CD4-positive, CD25-positive, alpha-beta regulatory T cell (primary cell): ENCODE results near the gene GPC5. TPM values are rescaled to one million over a fixed set of nuclear protein-coding genes. Genes with fewer than 3 reads are reported as not detected.

Source experiments
- ATAC-seq, 2 donors: fragments of 150-1000 bp; cut with Tn5 transposase; one replicate each; pipeline ENCODE4 v1.10.0; 2021; ENCODE audit warnings: low read depth in 2 of 2, moderate number of reproducible peaks in 2 of 2, moderate library complexity in 1 of 2
- DNase-seq, 3 donors: peaks; one replicate each; pipeline versions ENCODE4 v3.0.0 to v3.0.0-alpha.2; 2012 to 2022; ENCODE audit warnings: mixed read lengths in 1 of 3
- H3K27ac ChIP-seq: one replicate; pipeline ENCODE4 v1.7.0; 2013; ENCODE audit warnings: mild to moderate bottlenecking, low read length; ENCODE audit not compliant: insufficient read depth, poor library complexity, severe bottlenecking
- H3K27me3 ChIP-seq: one replicate; pipeline ENCODE4 v1.7.0; 2013; ENCODE audit warnings: low read length; ENCODE audit not compliant: control insufficient read depth, insufficient read depth
- H3K36me3 ChIP-seq: one replicate; pipeline ENCODE4 v1.7.0; 2013; ENCODE audit warnings: mild to moderate bottlenecking, low read length, moderate library complexity; ENCODE audit not compliant: control insufficient read depth, insufficient read depth
- H3K4me1 ChIP-seq: 2 replicates; pipeline ENCODE4 v1.7.0; 2013; ENCODE audit warnings: mild to moderate bottlenecking, low read length; ENCODE audit not compliant: insufficient read depth, control insufficient read depth, poor library complexity, severe bottlenecking
- H3K4me3 ChIP-seq: one replicate; pipeline ENCODE4 v1.7.0; 2013; ENCODE audit warnings: low read depth, mild to moderate bottlenecking, low read length, moderate library complexity
- H3K9me3 ChIP-seq, 2 experiments: 1 replicate in 1 of 2; 2 replicates in 1 of 2; pipeline ENCODE4 v1.7.0; 2013; ENCODE audit warnings: low read length in 2 of 2, mild to moderate bottlenecking in 1 of 2, moderate library complexity in 1 of 2; ENCODE audit not compliant: control insufficient read depth in 2 of 2
- H3K27ac Mint-ChIP-seq, 3 donors: one replicate each; pipeline ENCODE4 v1.8.0; 2020 to 2022; ENCODE audit warnings: mild to moderate bottlenecking in 3 of 3, mixed read lengths in 3 of 3, moderate library complexity in 2 of 3
- H3K27me3 Mint-ChIP-seq: one replicate; pipeline ENCODE4 v1.8.0; 2022; ENCODE audit warnings: mild to moderate bottlenecking, mixed read lengths
- H3K36me3 Mint-ChIP-seq: one replicate; pipeline ENCODE4 v1.8.0; 2020; ENCODE audit warnings: mixed read lengths
- H3K4me1 Mint-ChIP-seq, 4 donors: one replicate each; pipeline ENCODE4 v1.8.0; 2020 to 2022; ENCODE audit warnings: mixed read lengths in 4 of 4, mild to moderate bottlenecking in 1 of 4
- H3K4me3 Mint-ChIP-seq, 4 donors: one replicate each; pipeline ENCODE4 v1.8.0; 2020 to 2022; ENCODE audit warnings: mild to moderate bottlenecking in 4 of 4, mixed read lengths in 4 of 4, moderate library complexity in 3 of 4
- H3K9me3 Mint-ChIP-seq, 7 donors: one replicate each; pipeline ENCODE4 v1.8.0; 2020 to 2022; ENCODE audit warnings: mixed read lengths in 7 of 7, mild to moderate bottlenecking in 3 of 7, moderate library complexity in 2 of 7
- polyA plus RNA-seq, 4 donors: library from polyadenylated mRNA; unstranded; fragments of 300-500 nt; fragmentation: Illumina TruSeq; gene quantifications; one replicate each; pipeline ENCODE4 v1.2.3, GENCODE V29; 2021
- total RNA-seq: library from RNA; stranded (reverse); gene quantifications from one replicate; pipeline ENCODE4 v1.2.3, GENCODE V29; 2022

Gene GPC5
- total and polyA plus RNA-seq, 5 donors from 2014 or later, result 0.29 to 0.81 (median 0.59) TPM; not detected in 2

DNA sequence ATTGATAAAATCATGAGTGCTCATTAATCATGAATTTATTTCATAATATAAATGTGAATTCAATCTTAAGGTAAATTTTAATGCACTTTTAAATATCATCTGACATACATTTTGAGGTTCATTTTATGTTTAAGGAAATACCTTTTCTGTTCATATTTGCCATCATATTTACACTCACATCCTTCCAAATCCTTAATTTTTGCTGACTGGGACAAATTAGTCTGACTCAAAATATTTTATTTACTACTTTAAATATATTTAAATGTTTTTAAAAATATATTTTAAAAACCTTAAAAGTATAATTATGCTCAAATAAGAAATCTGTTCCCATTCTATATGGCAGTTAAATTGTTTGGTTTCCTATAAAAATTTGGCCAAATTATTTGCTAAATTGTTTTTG, 438.1 kb downstream of the GPC5 start:
- H3K4me3 ChIP-seq, result no peak overlapping the region
- DNase-seq (no peak), ATAC-seq (no peak)
- H3K9me3 ChIP-seq, result no peaks in the 10 kb centered on the region
- H3K27ac ChIP-seq, result no peak overlapping the region
- H3K36me3 ChIP-seq, result no peaks in the 10 kb centered on the region
- H3K4me1 Mint-ChIP-seq, result no peaks in the 10 kb centered on the region
- H3K4me3 Mint-ChIP-seq, result no peak overlapping the region
- H3K27me3 Mint-ChIP-seq, result no peaks in the 10 kb centered on the region
- no peaks in the 10 kb centered on the region for H3K4me1 ChIP-seq
- no peak overlapping the region for H3K27ac Mint-ChIP-seq
- H3K36me3 Mint-ChIP-seq, result no peaks in the 10 kb centered on the region
- H3K9me3 Mint-ChIP-seq, result peaks cover 3 to 17% (median 6%) of the 10 kb centered on the region in 7 donors
- H3K27me3 ChIP-seq, result no peaks in the 10 kb centered on the region

DNA sequence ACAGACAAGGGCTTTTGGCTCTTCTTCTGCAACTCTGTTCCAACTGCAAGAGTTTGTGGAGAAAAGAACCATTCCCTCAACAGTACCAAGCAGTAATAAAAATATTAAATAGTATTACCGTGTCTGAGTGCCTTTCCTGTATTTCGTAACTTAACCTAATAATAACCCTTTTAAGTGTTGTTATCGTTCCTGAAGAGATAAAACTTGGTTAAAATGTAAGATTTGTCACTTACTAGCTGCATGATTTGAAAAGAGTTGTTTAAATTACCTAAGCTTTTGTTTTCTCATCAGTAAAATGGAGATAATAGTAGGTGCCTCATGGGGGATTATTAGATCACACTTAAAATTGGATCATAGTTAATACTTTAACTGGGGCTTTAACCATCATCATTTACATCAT, 447.2 kb downstream of the GPC5 start:
- Mint-ChIP-seq H3K4me1 (no peaks in the 10 kb centered on the region), H3K9me3 (peaks cover 0 to 21% (median 6%) of the 10 kb centered on the region in 7 donors), H3K27ac (no peak overlapping the region), H3K36me3 (no peaks in the 10 kb centered on the region), H3K4me3 (no peak overlapping the region), H3K27me3 (no peaks in the 10 kb centered on the region)
- Histone ChIP-seq H3K27ac (no peak overlapping the region), H3K36me3 (no peaks in the 10 kb centered on the region), H3K27me3 (no peaks in the 10 kb centered on the region), H3K9me3 (no peaks in the 10 kb centered on the region), H3K4me1 (no peaks in the 10 kb centered on the region), H3K4me3 (no peak overlapping the region)
- ATAC-seq (no peak), DNase-seq (no peak)

DNA sequence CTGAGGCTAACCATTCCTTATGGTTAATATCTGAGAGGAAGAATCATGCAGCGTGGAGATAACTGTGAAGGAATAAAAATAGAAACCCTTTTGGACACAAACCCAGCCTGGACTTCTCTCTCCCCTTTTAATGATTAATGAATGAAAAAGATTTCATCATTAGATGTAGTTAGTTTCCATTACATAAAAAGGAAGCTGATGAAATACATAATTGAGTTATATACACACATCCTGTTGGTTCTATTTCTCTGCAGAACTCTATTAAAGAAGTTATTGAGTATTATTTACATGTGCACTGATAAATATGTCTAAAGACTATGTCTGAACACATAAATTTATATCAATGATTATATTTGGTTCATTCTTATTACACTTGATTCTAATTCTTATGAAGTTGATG, 465.3 kb downstream of the GPC5 start:
- H3K27ac Mint-ChIP-seq, result no peak overlapping the region

DNA sequence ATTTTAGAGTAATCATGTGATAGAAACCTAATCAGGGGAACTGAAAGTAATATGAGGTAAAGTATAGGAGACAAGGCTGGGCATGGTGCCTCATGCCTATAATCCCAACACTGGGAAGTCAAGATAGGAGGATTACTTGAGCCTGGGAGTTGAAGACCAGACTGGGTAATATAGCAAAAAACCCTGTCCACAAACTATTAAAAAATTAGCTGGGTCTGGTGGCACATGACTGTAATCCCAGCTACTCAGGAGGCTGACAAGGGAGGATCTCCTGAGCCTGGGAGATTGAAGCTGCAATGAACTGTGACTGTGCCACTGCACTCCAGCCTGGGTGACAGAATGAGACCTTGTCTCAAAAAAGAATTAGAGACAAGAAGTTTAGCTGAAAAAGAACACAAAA, 469.9 kb downstream of the GPC5 start:
- DNase-seq (no peak), ATAC-seq (no peak)
- Histone ChIP-seq H3K4me3 (no peak overlapping the region), H3K4me1 (no peaks in the 10 kb centered on the region), H3K27ac (no peak overlapping the region), H3K36me3 (no peaks in the 10 kb centered on the region), H3K27me3 (no peaks in the 10 kb centered on the region), H3K9me3 (no peaks in the 10 kb centered on the region)
- H3K4me1 Mint-ChIP-seq, result no peaks in the 10 kb centered on the region
- H3K9me3 Mint-ChIP-seq, result peaks cover 2 to 7% (median 4%) of the 10 kb centered on the region in 7 donors
- H3K27ac Mint-ChIP-seq, result no peak overlapping the region
- H3K4me3 Mint-ChIP-seq, result no peak overlapping the region
- no peaks in the 10 kb centered on the region for H3K36me3 Mint-ChIP-seq
- H3K27me3 Mint-ChIP-seq, result no peaks in the 10 kb centered on the region

More for the DNA sequence above, 465.3 kb downstream of the GPC5 start:
- H3K27me3 ChIP-seq, result no peaks in the 10 kb centered on the region
- DNase-seq (no peak), ATAC-seq (no peak)
- no peak overlapping the region for H3K27ac ChIP-seq
- Mint-ChIP-seq H3K27me3 (no peaks in the 10 kb centered on the region), H3K9me3 (peaks cover 3 to 12% (median 5%) of the 10 kb centered on the region in 7 donors), H3K4me1 (no peaks in the 10 kb centered on the region), H3K4me3 (no peak overlapping the region), H3K36me3 (no peaks in the 10 kb centered on the region)
- H3K4me1 ChIP-seq, result no peaks in the 10 kb centered on the region
- no peaks in the 10 kb centered on the region for H3K9me3 ChIP-seq
- no peak overlapping the region for H3K4me3 ChIP-seq
- no peaks in the 10 kb centered on the region for H3K36me3 ChIP-seq

DNA sequence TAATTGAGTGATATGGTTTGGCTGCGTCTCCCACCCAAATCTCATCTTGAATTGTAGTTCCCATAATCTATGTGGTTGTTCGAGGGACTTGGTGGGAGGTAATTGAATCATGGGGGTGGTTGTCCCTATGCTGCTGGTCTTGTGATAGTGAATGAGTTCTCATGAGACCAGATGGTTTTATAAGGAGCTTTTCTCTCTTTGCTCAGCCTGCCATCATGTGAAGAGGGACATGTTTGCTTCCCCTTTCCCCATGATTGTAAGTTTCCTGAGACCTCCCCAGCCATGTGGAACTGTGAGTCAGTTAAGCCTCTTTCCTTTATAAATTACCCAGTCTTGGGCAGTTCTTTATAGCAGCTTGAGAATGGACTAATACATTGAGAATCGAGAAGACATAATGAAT, 480.1 kb downstream of the GPC5 start:
- no peaks in the 10 kb centered on the region for H3K27me3 ChIP-seq
- H3K4me1 Mint-ChIP-seq, result no peaks in the 10 kb centered on the region
- H3K27ac Mint-ChIP-seq, result no peak overlapping the region
- peaks cover 0 to 13% (median 3%) of the 10 kb centered on the region in 7 donors for H3K9me3 Mint-ChIP-seq
- H3K27ac ChIP-seq, result no peak overlapping the region
- no peak overlapping the region for H3K4me3 Mint-ChIP-seq
- no peaks in the 10 kb centered on the region for H3K36me3 ChIP-seq
- no peak for DNase-seq
- H3K4me1 ChIP-seq, result no peaks in the 10 kb centered on the region
- H3K27me3 Mint-ChIP-seq, result no peaks in the 10 kb centered on the region
- ATAC-seq, result no peak
- H3K36me3 Mint-ChIP-seq, result no peaks in the 10 kb centered on the region
- H3K4me3 ChIP-seq, result no peak overlapping the region
- no peaks in the 10 kb centered on the region for H3K9me3 ChIP-seq

DNA sequence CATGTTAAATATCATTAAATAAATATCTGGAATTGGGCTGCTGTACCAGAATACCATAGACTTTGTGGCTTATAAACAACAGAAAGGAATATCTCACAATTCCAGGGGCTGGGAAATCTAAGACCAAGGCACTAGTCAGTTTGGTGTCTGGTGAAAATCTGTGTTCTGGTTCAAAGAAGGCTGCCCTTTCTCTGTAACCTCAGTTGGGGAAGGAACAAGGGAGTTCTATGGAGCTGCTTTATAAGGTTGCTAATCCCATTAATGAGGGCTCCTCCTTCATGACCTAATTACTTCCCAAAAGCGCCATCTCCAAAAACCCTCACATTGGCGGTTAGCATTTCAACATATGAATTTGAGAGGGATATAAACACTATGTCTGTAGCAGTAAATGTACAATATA, 480.9 kb downstream of the GPC5 start:
- ATAC-seq (no peak), DNase-seq (no peak)
- Mint-ChIP-seq H3K4me3 (no peak overlapping the region), H3K9me3 (peaks cover 0 to 16% (median 5%) of the 10 kb centered on the region in 7 donors), H3K27ac (no peak overlapping the region), H3K36me3 (no peaks in the 10 kb centered on the region), H3K4me1 (no peaks in the 10 kb centered on the region), H3K27me3 (no peaks in the 10 kb centered on the region)
- Histone ChIP-seq H3K27ac (no peak overlapping the region), H3K9me3 (no peaks in the 10 kb centered on the region), H3K27me3 (no peaks in the 10 kb centered on the region), H3K36me3 (no peaks in the 10 kb centered on the region), H3K4me1 (no peaks in the 10 kb centered on the region), H3K4me3 (no peak overlapping the region)

DNA sequence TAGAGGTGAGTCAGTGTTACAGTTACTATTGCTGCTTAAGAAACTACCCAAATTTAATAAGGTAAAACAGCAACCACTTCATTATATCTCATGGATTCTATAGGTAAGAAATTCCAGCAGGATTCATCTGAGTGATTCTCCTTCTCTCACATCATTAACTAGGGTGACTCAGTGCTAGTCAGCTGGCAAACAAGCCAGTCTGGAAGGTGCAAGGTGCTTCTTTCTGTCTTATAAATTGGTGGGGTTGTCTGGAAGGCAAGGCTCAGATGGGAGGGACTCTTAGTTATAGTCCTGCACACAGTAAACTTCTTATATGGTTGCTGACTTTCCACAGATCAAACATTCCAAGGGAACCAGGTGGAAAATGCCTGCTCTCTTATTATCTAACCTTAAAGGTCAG, 484.5 kb downstream of the GPC5 start:
- no peaks in the 10 kb centered on the region for H3K36me3 ChIP-seq
- H3K27me3 ChIP-seq, result no peaks in the 10 kb centered on the region
- Mint-ChIP-seq H3K27ac (no peak overlapping the region), H3K4me1 (no peaks in the 10 kb centered on the region), H3K36me3 (no peaks in the 10 kb centered on the region), H3K27me3 (no peaks in the 10 kb centered on the region), H3K9me3 (peaks cover 0 to 25% (median 7%) of the 10 kb centered on the region in 7 donors), H3K4me3 (no peak overlapping the region)
- ATAC-seq, result no peak
- no peak overlapping the region for H3K27ac ChIP-seq
- peaks cover 0 to 3% of the 10 kb centered on the region in 2 experiments for H3K9me3 ChIP-seq
- DNase-seq, result no peak
- H3K4me3 ChIP-seq, result no peak overlapping the region
- no peaks in the 10 kb centered on the region for H3K4me1 ChIP-seq

DNA sequence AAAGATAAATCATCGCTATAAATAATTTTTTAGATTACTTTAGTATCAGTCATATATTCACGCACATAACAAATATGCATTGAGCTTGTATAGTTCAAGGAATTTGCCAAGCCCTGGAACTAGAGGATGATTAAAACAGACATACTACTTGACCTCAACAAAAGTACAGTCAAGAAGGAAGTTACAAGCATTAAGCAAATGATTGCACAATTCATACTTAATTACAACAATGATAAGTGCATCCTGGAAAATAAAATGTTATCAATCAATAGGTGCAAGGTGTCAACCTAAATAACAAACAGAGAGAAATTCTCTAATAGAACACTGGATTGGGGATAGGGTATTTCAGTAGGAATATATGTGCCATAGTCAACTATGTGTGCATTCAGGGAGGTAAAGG, 491.2 kb downstream of the GPC5 start:
- Mint-ChIP-seq H3K4me1 (no peaks in the 10 kb centered on the region), H3K27me3 (no peaks in the 10 kb centered on the region), H3K36me3 (no peaks in the 10 kb centered on the region), H3K9me3 (peaks cover 3 to 23% (median 6%) of the 10 kb centered on the region in 7 donors), H3K27ac (no peak overlapping the region), H3K4me3 (no peak overlapping the region)
- Histone ChIP-seq H3K4me1 (no peaks in the 10 kb centered on the region), H3K4me3 (no peak overlapping the region), H3K27me3 (no peaks in the 10 kb centered on the region), H3K36me3 (no peaks in the 10 kb centered on the region), H3K27ac (no peak overlapping the region), H3K9me3 (peaks cover 0 to 3% of the 10 kb centered on the region in 2 experiments)
- ATAC-seq (no peak), DNase-seq (no peak)
